ENCODE measurements around the gene GIPC2.

- TF ChIP-seq CTCF (IDR thresholded peaks at IDR 0.05; ENCODE audit: low read depth, low read length, poor library complexity, severe bottlenecking) (no peak), EZH2phosphoT487 (IDR thresholded peaks at IDR 0.05; ENCODE audit: borderline replicate concordance, low read length) (no peak)
These were observed 23.0 kb downstream of the GIPC2 start for GRCh38 chr1:78068681-78069283.
